ENCODE results near the gene AMDHD2.

- TF ChIP-seq CTCF (IDR thresholded peaks at IDR 0.05) (no peak), POLR2A (IDR thresholded peaks at IDR 0.05) (no peak), POLR2AphosphoS5 (IDR thresholded peaks at IDR 0.05) (no peak)
Observed at GRCh38 chr16:2496223-2497115, 23.7 kb upstream of the AMDHD2 start.
